NCI-H2227 treated with DMSO at 0.1 percent for 48 hours (cell line): ENCODE measurements around the gene TMEM200A.
"Not testable (repeated sequence)": the region's sequence is repeated elsewhere in the genome, so short reads cannot be mapped to it uniquely, and the experiment has no call there.

Experiments
- DNase-seq: peaks from one replicate; lab custom pipeline; 2025; lab: John Stamatoyannopoulos, UW

The TMEM200A gene

DNA sequence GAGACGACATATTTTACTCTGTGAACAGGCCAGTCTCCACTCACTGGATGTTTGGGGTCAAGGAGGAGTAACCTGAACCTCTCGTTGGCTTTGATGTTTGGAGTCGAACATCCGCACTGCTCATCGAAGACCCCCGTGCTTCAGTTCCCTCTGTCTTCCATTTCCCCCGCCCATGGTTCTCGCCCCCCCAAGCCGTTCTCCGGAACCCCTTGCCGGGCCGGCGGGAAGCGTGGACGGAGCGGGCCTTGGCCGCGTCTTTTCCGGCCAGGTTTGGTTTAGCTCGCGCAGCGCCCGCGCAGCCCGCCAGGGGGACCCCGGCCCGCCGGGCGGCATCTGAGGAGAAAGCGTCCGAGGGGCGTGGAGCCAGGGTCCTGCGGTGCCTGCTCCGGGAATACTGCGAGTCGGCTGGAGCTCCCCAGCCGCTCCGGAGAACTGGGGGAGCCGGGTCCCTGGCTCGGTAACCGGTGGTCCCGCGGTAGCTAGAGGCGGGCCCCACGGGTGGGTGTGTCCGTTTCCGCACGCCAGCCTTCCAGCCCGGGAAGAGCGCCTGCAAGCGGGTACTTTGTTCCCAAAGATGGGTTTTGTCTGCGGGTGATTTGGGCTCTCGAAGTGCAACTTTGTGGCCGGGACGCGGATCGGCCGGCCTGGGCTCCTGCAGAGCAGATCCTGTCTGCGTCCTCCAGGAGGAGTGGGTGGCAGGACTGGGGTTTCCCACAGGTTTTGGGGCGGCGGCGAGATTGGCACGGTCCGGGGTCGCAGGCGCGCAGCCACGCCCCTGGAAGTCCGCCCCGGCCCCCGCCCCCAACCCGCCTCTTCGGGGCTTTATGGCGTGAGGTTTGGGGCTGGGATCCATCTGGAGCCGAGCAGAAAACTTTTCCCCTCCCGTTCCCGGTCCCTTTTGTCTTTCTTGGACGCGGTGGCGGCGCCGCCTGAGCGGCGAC, at the start of gene TMEM200A:
Gene TMEM200A (plus strand): TSS at position 852 of the 941 bp plus-strand sequence. CDS start 74,406 bp downstream, outside the sequence.
- peak; percentile 0 for DNase-seq

DNA sequence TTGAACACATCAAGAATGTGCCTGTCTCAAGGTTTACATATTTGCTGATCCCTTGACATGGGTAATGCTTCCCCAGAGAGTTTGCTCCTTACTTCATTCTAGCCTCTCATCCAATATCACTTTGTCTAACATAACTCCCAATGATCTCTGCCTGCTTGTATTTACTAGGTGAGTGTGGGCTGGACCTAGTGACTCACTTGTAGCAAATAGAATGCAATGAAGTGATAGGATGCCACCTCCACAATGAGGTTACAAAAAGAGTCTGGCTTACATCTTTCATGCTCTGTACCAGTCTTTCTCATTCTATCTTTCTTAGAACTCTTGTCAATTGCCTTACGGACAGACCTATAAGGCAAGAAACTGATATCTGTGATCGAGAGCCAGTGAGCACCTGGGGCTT, 44.9 kb upstream of the TMEM200A start:
- DNase-seq: no peak

DNA sequence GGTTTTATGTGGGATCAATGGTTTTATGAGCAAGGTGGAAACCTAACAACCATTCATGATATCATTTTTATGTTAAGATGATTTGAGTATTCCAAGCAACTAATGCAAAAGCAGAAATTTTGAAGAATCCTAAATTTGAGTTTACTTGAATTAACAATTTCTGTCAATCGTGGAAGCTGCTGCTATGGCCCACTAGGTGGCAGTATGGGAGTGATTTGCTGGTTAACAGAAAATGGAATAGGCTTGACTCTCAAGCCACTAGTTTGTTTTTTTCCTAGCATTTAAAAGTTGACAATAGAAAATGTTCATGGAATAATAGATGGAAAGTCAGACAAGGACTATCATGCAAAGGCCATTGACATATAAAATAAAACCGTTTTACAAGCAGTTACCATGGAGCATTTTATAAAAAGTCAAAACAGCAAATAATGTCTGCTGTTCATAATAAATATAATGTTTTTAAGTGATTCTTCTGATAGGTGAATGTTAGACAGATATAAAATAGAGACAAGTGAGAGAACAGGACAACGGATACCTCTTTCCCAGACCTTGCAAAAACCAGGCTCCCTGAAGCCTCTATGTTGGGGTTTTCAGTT, 43.0 kb upstream of the TMEM200A start:
- DNase-seq: no peak

- no peak for DNase-seq
These were observed 41.2 kb upstream of the TMEM200A start for GRCh38 chr6:130324657-130325056.

DNA sequence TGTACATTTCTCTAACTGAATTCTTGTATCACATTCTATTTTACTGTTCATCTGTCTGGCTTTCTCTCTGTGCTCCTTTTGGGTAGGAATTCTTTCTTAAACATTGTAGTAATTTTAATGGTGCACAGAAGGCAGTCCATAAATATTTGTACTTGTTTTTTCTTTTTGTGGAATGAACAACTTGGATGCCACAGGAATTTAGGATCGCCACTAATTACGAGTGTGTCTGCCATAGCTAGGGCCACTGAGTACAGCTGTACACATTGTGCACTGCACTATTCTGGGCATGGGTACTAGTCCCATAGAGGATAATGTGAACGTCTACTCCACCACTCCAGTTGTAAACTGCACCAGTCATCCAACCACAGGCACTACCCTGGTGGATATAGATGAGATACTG, 39.3 kb upstream of the TMEM200A start:
- DNase-seq: no peak

- DNase-seq: no peak
These were observed 28.3 kb upstream of the TMEM200A start for GRCh38 chr6:130337534-130337933.

- not testable (repeated sequence) for DNase-seq
These were observed 19.5 kb upstream of the TMEM200A start for GRCh38 chr6:130346324-130346723.

DNA sequence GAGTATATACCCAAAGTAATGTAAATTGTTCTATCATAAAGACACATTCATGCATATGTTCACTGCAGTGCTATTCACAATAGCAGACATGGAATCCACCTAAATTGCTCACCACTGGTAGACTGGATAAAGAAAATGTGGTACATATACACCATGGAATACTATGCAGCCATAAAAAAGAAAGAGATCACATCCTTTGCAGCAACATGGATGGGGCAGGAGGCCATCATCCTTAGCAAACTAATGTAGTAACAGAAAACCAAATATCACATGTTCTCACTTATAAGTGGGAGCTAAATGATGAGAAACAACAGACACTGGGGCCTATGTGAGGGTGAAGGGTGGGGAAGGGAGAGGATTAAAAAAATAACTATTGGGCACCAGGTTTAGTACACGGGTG, 11.5 kb upstream of the TMEM200A start:
- DNase-seq: no peak

DNA sequence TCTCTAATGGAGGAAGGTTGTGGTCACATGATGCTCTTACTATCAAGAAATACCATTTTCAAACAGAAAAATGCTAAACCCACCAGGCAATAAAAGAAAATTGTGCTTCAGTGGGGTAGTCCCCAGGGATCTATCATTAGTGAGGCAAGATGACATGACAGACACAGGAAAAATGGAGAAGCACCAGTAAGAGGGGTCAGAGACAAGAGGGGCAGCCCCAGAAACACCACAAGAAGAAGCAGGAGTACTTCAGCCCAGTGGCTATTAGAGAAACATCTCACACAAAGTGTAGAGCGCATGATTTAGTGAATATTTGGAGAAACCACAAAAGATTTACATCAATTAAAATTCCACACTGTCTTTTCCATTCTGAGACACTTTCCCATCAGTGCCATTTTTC, 10.2 kb upstream of the TMEM200A start:
- DNase-seq: no peak

DNA sequence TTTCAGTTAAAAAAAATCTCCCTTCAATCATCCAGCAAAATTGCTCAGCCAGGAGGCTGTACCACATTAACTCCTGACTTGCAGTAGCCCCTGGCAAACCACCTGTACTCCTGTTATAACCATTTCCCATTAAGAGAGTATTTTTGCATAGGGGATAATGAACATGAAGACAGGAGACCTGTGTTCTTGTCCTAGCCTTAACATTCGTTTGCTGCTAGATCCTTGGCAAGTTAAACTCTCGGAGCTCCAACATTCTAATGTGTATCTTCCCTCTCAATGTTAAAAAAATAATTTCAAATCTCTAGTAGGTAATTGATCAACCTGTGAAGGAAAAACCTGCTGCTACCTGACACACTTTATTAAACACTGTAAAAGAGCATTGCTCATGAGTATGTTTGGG, 8.4 kb upstream of the TMEM200A start:
- DNase-seq: no peak

DNA sequence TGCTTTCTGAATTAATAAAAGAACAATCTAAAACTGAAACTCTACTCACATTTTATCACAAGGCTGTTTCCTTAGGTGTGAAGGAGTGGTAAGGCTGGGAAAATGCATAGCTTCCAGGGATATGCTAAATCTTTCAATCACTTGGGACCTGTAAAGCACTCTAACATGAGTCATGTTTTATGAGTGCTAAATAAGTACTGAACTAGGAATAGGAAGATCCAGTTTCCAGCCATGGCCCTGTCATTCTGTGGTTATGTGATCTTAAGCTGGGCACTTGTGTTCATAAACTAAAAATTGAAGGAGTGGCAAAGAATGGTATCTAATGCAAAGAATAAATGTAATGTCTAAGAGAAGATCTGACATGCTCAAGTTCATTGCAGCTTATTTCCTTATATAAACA, 6.1 kb upstream of the TMEM200A start:
- DNase-seq: no peak

- DNase-seq: no peak
These were observed 3.7 kb upstream of the TMEM200A start for GRCh38 chr6:130362128-130362527.

DNA sequence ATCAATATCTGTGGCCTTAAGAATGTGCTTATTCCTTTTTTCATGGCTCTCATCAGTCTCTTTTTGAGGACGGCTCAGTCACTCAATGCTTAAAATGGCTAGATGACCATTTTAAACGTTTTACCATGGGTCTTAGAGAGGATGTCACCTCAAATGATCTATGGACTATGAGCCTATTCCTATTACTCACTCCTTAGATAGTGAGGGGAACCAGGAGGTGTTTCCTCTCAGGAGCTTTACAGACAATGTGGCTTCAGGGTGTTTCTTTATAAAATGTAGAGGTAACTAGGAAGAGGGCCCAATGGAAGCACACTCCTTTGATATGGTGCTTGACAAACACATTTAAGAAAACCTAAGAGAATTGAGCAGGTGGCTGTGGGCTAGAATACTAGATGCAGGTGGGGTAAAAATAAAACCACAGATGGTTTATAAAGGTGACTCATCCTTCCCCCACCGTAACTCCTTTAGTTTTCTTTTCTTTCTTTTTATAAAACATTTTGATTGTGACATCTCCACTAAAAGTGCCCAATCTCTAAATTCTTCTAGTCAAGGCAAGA, 1.5 kb upstream of the TMEM200A start:
- DNase-seq: no peak

- no peak for DNase-seq
These were observed 539 bp downstream of the TMEM200A start for GRCh38 chr6:130366107-130367005.

DNA sequence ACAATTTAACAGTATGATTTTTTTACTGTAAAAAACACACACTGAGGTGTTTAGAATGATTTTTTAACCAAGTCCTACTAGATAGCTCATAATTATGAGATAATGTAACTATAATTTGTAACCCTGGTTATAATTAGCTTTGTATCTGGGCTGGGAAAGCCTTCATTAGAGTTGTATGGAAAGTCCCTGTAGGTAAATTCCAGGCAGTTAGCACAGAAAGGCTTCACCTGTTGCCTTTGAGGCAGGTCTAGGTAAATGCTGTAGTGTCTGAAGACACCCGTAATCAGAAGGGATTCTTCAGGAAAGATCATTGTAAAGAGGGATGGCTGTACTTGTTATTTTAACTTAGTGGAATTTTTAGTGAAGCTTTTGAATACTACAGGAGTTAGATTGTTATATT, 1.9 kb downstream of the TMEM200A start:
- DNase-seq: no peak

- DNase-seq: no peak
These were observed 2.8 kb downstream of the TMEM200A start for GRCh38 chr6:130368576-130368975.

DNA sequence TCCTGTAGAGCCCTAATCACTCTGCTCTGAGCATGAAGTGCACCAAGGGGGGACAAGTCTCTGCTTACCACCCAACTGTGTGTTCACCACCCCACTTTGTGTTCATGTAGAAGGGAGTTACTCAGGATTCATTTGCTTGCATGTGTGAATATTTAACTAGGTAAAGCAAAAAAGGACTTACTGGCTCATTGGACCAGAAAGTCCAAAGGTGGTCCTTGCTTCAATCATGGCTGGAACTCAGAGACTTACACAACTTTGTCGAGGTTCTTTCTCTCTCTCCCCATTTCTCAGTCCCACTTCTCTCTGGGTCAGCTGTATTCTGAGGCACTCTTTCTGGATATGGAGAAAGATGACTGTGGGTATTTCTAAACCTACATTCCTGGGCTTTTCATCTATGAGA, 4.0 kb downstream of the TMEM200A start:
- no peak for DNase-seq

DNA sequence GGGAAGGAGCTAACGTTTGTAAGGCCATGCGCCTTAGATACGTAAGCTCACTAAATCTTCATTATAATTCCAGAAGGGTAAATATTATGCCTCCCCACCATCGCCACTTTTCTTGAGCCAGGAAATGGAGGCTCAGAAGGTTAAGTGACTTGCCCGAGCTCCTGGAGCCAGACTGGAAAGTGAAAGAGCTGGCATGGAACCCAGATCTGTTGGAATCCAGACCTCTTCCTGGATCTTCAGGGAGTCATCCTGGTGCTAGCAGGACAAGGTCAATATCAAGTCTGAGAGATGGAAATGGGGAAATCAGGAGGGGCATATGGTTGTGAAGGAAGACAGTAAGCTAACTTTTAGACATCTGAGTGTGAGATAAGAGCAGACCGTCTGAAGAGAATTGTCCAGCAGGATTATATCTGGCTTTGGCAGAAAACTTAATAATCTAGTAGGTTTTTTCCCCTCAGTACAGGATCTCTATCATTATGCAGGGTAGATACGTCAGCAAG, 6.2 kb downstream of the TMEM200A start:
- DNase-seq: no peak

DNA sequence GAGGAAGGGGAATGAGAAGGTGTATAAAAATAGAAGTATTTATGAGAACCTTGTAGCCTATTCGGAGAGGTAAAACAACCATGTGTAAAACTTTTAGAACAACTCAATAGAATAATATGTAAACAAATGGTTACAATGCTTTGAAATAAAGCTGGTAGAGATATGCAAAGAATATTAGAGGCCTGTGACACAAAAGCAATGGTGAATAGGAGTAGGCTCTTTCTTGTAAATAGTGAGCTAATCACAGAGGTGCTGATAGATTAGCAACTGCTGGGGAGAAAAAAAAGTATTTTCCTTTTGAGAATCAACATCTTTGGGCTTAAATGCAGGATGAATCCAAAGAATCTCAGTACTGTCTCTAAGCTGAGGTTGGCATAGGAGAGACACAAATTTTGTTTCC, 7.0 kb downstream of the TMEM200A start:
- DNase-seq: no peak

GRCh38 chr6:130373992-130374391, 8.2 kb downstream of the TMEM200A start:
- no peak for DNase-seq

- DNase-seq: no peak
These were observed 11.1 kb downstream of the TMEM200A start for GRCh38 chr6:130376936-130377335.

- DNase-seq: no peak
These were observed 11.6 kb downstream of the TMEM200A start for GRCh38 chr6:130377371-130377770.
